HFFc6 (cell line): ENCODE measurements around the gene NFU1. TPM values are rescaled to one million over a fixed set of nuclear protein-coding genes. Genes with fewer than 3 reads are reported as not detected.
A peak's percentile ranks its signal among the peaks of the same experiment; 100 is the strongest.
"Not testable (repeated sequence)": the region's sequence is repeated elsewhere in the genome, so short reads cannot be mapped to it uniquely, and the experiment has no call there.

Experiments
- DNase-seq: peaks from one replicate; pipeline ENCODE4 v3.0.0-alpha.2; 2018
- H3K27ac Mint-ChIP-seq: 2 replicates; pipeline ENCODE4 v1.8.0; 2020; ENCODE audit warnings: mild to moderate bottlenecking, mixed read lengths
- H3K27me3 Mint-ChIP-seq: 2 replicates; pipeline ENCODE4 v1.8.0; 2021; ENCODE audit warnings: mild to moderate bottlenecking, moderate library complexity, mixed read lengths; ENCODE audit not compliant: insufficient read depth
- H3K36me3 Mint-ChIP-seq: 2 replicates; pipeline ENCODE4 v1.8.0; 2021; ENCODE audit warnings: low read depth, mixed read lengths
- H3K4me1 Mint-ChIP-seq: 2 replicates; pipeline ENCODE4 v1.8.0; 2020; ENCODE audit warnings: low read depth, mixed read lengths
- H3K4me3 Mint-ChIP-seq: 2 replicates; pipeline ENCODE4 v1.8.0; 2020; ENCODE audit warnings: mild to moderate bottlenecking, moderate library complexity, mixed read lengths
- H3K9me3 Mint-ChIP-seq: 2 replicates; pipeline ENCODE4 v1.8.0; 2020; ENCODE audit warnings: mild to moderate bottlenecking, mixed read lengths
- CTCF ChIP-seq: fragments of 200-600 bp; sonication (generic); IDR thresholded peaks from 2 replicates; pipeline ENCODE4 v1.5.0; 2021; ENCODE audit warnings: antibody characterized with exemption, mild to moderate bottlenecking
- total RNA-seq, 6 experiments: library from RNA; stranded (reverse); fragmentation: NEBNext Ultra II Directional; extraction: Animal tissue kit (Norgen Biotek cat#: 25700); gene quantifications; 2 replicates in 1 of 6; 3 replicates in 5 of 6; pipeline ENCODE4 v1.2.3, GENCODE V29; 2021

The NFU1 gene
- total RNA-seq, 6 experiments from 2014 or later = 60.8 to 76.4 (median 71.6) TPM

- H3K36me3 Mint-ChIP-seq = no peaks in the 10 kb centered on the region
- no peak for DNase-seq
- peaks cover 2% of the 10 kb centered on the region for H3K27me3 Mint-ChIP-seq
- H3K4me3 Mint-ChIP-seq = no peak overlapping the region
- TF ChIP-seq CTCF = no peak
- H3K27ac Mint-ChIP-seq = no peak overlapping the region
- H3K4me1 Mint-ChIP-seq = peaks cover 17% of the 10 kb centered on the region
- no peaks in the 10 kb centered on the region for H3K9me3 Mint-ChIP-seq
Observed at GRCh38 chr2:69452687-69453086, 15.5 kb upstream of the NFU1 start.

GRCh38 chr2:69450735-69451416 is 13.6 kb upstream of the NFU1 start:
- Mint-ChIP-seq H3K9me3 (no peaks in the 10 kb centered on the region), H3K4me3 (no peak overlapping the region), H3K27me3 (peaks cover 5% of the 10 kb centered on the region), H3K4me1 (peaks cover 17% of the 10 kb centered on the region), H3K27ac (no peak overlapping the region; the same call in 1 of the 2 replicates), H3K36me3 (no peaks in the 10 kb centered on the region)
- TF ChIP-seq CTCF = no peak
- DNase-seq = no peak

- no peak for TF ChIP-seq CTCF
- DNase-seq = peak; percentile 48
- Mint-ChIP-seq H3K36me3 (no peaks in the 10 kb centered on the region), H3K27me3 (peaks cover 5% of the 10 kb centered on the region), H3K4me1 (peaks cover 17% of the 10 kb centered on the region), H3K4me3 (no peak overlapping the region; the same call in 1 of the 2 replicates), H3K27ac (no peak overlapping the region; the same call in 1 of the 2 replicates), H3K9me3 (no peaks in the 10 kb centered on the region)
Observed at GRCh38 chr2:69449906-69450305, 12.7 kb upstream of the NFU1 start.

- H3K36me3 Mint-ChIP-seq = peaks cover 11% of the 10 kb centered on the region
- not testable (repeated sequence) for H3K4me3 Mint-ChIP-seq, H3K27ac Mint-ChIP-seq, H3K9me3 Mint-ChIP-seq, H3K27me3 Mint-ChIP-seq, H3K4me1 Mint-ChIP-seq, DNase-seq
Observed at GRCh38 chr2:69443673-69444072, 6.4 kb upstream of the NFU1 start.

GRCh38 chr2:69439499-69439898 is 2.3 kb upstream of the NFU1 start:
- not testable (repeated sequence) for H3K27ac Mint-ChIP-seq, H3K9me3 Mint-ChIP-seq, H3K27me3 Mint-ChIP-seq, H3K4me3 Mint-ChIP-seq, DNase-seq
- Mint-ChIP-seq H3K36me3 (peaks cover 15% of the 10 kb centered on the region), H3K4me1 (peaks cover 25% of the 10 kb centered on the region)

GRCh38 chr2:69438580-69438979 is 1.3 kb upstream of the NFU1 start:
- peaks cover 15% of the 10 kb centered on the region for H3K36me3 Mint-ChIP-seq
- H3K27ac Mint-ChIP-seq = peak overlapping the region; percentile 98
- no peaks in the 10 kb centered on the region; the same call in 1 of the 2 replicates for H3K27me3 Mint-ChIP-seq
- DNase-seq = no peak
- H3K9me3 Mint-ChIP-seq = peaks cover 8% of the 10 kb centered on the region
- no peak overlapping the region; the same call in 1 of the 2 replicates for H3K4me3 Mint-ChIP-seq
- H3K4me1 Mint-ChIP-seq = peaks cover 26% of the 10 kb centered on the region
- no peak for TF ChIP-seq CTCF
